Small intestine (tissue), 7 donors: ENCODE measurements around the gene ANP32B. TPM values are rescaled to one million over a fixed set of nuclear protein-coding genes. Genes with fewer than 3 reads are reported as not detected.

Experiments
- DNase-seq, 2 donors: peaks; one replicate each; pipeline versions ENCODE4 v3.0.0 to v3.0.0-alpha.2; 2013
- FAIRE-seq: peaks from 2 replicates; lab custom pipeline; 2012; peaks lifted over from hg19 to GRCh38; lab: Jason Lieb, UNC
- H3K27ac ChIP-seq, 3 donors: one replicate each; pipeline ENCODE4 v1.5.1; 2013; ENCODE audit warnings: low read length in 2 of 3, mild to moderate bottlenecking in 2 of 3, control low read depth in 1 of 3, inconsistent platforms in 1 of 3, low read depth in 1 of 3, moderate library complexity in 1 of 3
- H3K27me3 ChIP-seq, 3 donors: one replicate each; pipeline ENCODE4 v1.6.1; 2013; ENCODE audit warnings: low read length in 3 of 3, inconsistent platforms in 1 of 3; ENCODE audit not compliant: control insufficient read depth in 3 of 3, insufficient read depth in 3 of 3
- H3K36me3 ChIP-seq, 3 donors: one replicate each; pipeline ENCODE4 v1.6.1; 2013; ENCODE audit warnings: low read length in 3 of 3, inconsistent platforms in 1 of 3, low read depth in 1 of 3, mild to moderate bottlenecking in 1 of 3, moderate library complexity in 1 of 3; ENCODE audit not compliant: control insufficient read depth in 3 of 3, insufficient read depth in 2 of 3
- H3K4me1 ChIP-seq, 3 donors: one replicate each; pipeline ENCODE4 v1.6.1; 2013; ENCODE audit warnings: low read length in 2 of 3, inconsistent platforms in 1 of 3, low read depth in 1 of 3, mild to moderate bottlenecking in 1 of 3, moderate library complexity in 1 of 3; ENCODE audit not compliant: control insufficient read depth in 3 of 3, insufficient read depth in 2 of 3
- H3K4me3 ChIP-seq, 3 donors: one replicate each; pipeline ENCODE4 v1.5.1; 2013; ENCODE audit warnings: low read length in 3 of 3, control low read depth in 1 of 3, inconsistent platforms in 1 of 3, low read depth in 1 of 3, mild to moderate bottlenecking in 1 of 3, moderate library complexity in 1 of 3
- H3K9me3 ChIP-seq, 2 donors: one replicate each; pipeline ENCODE4 v1.6.1; 2013; ENCODE audit warnings: low read depth in 1 of 2, low read length in 1 of 2; ENCODE audit not compliant: control insufficient read depth in 2 of 2, insufficient read depth in 1 of 2
- WGBS, 3 donors: extraction: QIAGEN DNeasy Blood & Tissue Kit; methylation state at CpG; one replicate each; pipeline ENCODE4 v1.1.7; 2013; 5-methylcytosine and 5-hydroxymethylcytosine counted together
- polyA plus RNA-seq, 4 donors: library from polyadenylated mRNA; stranded (reverse) in 3 of 4; unstranded in 1 of 4; fragments of 200-250 nt in 3 of 4; fragments of 120-200 nt in 1 of 4; gene quantifications; one replicate each; pipeline versions ENCODE4 v1.2.1 to v1.2.3, GENCODE V29; 2013
- donor health status: healthy with polysubstance abuse.
- donor health status: control.
- donor health status: control.
- donor health status: Bipolar disorder and iron deficiency.
- donor health status: healthy.

ANP32B gene
- polyA plus RNA-seq, 4 donors = 106 to 263 (median 182) TPM

DNA sequence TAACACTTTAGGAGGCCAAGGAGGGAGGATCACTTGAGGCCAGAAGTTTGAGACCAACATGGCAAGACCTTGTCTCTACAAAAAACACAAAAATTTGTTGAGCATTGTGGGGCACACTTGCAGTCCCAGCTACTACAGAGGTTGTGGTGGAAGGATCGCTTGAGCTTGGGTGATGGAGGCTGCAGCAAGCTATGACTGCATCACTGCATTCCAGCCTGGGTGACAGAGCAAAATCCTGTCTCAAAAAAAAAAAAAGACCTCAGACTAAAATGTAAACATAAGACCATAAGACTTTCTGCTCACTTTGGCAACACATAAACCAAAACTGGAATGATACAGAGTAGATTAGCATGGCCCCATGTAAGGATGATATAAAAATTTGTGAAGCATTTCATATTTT, 48.8 kb downstream of the ANP32B start:
- H3K36me3 ChIP-seq = no peaks in the 10 kb centered on the region
- H3K9me3 ChIP-seq = no peaks in the 10 kb centered on the region
- H3K27ac ChIP-seq = no peak overlapping the region
- H3K4me3 ChIP-seq = no peak overlapping the region
- peaks cover 0 to 2% (median 0%) of the 10 kb centered on the region in 3 donors for H3K4me1 ChIP-seq
- DNase-seq (no peak), FAIRE-seq (no peak)
- 84 to 100% (median 93%) methylated on average over 1 of the region's 1 CpG for WGBS, 3 donors
- no peaks in the 10 kb centered on the region for H3K27me3 ChIP-seq

DNA sequence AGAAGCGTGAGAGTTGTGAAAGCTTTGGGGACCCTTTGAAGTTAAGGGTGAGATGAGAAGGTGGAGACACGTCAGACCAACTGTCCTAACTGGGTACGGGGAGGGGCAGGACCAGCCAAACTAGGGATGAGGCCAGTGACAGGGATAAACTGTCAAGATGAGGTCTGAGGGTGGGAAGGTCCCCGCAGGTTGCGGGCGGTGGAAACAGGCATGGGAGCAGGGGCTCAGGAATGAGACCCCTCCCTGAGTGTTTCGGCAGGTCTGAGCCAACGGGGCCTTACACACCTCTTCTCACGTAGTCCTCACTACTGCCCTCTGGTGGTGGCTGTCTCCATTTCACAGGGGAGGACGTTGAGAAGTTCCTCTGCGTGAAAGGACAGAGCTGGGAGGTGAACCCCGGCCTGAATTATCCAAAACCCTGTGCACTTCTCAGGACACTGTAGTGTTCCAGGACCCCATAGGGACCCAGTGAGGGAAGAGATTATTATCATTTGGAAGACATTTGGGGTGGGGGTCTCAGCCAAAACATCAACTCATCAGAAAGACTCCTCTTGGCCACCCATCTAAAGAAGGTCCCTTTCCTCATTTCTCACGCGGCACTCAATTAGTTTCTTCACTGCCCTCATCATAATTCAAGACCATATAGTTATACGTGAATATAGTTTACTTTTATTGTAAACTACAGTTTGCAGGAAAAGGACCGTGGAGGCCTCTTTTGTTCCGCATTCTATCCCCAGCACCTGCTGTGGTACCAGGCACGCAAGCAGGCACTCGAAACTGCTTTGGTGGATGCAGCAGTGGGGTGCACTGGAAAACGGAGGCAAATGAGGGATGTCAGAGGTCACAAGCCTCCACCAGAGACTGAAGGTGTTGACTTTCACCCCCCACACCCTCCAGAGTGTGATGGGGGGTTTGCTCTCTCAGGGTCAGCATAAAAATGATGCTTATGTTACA, 51.7 kb downstream of the ANP32B start:
- DNase-seq (peak; percentile 87 to 89), FAIRE-seq (no peak)
- Histone ChIP-seq H3K4me3 (no peak overlapping the region), H3K27me3 (no peaks in the 10 kb centered on the region), H3K9me3 (no peaks in the 10 kb centered on the region), H3K4me1 (peaks cover 0 to 2% (median 0%) of the 10 kb centered on the region in 3 donors), H3K36me3 (no peaks in the 10 kb centered on the region), H3K27ac (no peak overlapping the region)
- WGBS, 3 donors = 41 to 44% (median 43%) methylated on average over 20 of the region's 20 CpGs

DNA sequence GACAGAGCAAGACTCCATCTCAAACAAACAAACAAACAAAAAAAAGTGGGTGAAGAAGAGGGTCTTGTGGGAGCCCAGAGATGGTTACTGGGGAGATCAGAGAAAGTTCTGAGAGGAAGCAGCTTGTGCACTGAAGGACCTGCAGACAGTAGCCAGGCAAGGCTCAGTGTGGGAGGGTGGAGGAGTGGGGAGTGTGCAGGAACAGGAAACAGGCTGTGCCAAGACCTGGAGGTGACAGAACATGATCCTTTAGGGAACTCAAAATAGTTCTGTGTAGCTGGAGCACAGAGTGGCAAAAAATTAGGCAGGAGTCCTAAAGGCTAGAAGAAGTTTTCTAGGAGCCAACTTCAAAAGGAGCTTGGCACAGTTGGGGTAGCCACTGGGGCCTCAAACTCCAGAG, 54.2 kb downstream of the ANP32B start:
- Histone ChIP-seq H3K27ac (no peak overlapping the region), H3K4me3 (no peak overlapping the region), H3K36me3 (no peaks in the 10 kb centered on the region), H3K4me1 (peaks cover 0 to 2% (median 0%) of the 10 kb centered on the region in 3 donors), H3K27me3 (no peaks in the 10 kb centered on the region), H3K9me3 (no peaks in the 10 kb centered on the region)
- FAIRE-seq (no peak), DNase-seq (peak in 1 of 2 donors; percentile 10)

DNA sequence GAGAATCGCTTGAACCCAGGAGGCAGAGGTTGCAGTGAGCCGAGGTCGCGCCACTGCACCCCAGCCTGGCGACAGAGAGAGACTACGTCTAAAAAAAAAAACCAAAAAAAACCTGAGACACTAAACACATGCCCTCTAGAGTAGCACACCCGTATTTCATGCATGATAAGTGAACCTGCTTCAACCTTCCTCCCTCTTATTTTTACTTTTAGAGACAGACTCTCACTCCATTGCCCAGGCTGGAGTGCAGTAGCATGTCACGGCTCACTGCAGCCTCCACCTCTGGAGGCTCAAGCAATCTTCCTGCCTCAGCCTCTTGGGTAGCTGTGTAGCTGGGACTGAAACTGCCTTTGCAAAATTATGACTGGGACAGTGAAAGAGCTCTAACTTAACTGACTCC, 55.8 kb downstream of the ANP32B start:
- peaks cover 0 to 2% (median 0%) of the 10 kb centered on the region in 3 donors for H3K4me1 ChIP-seq
- no peak overlapping the region for H3K4me3 ChIP-seq

DNA sequence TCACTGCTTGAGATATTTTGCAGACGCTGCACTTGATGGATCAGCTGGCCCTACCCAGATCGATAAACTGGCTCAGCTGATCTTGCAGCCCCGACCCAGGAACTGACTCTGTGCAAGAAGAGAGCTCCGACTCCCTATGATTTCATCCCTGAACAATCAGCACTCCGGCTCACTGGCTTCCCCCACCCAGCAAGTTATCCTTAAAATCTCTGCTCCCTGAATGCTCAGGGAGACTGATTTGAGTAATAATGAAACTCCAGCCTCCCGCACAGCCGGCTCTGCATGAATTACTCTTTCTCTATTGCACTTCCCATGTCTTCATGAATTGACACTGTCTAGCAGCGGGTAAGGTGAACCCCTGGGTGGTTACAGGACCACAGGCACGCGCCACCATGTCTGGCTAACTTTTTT, 56.5 kb downstream of the ANP32B start:
- H3K27ac ChIP-seq = no peak overlapping the region
- FAIRE-seq (no peak), DNase-seq (peak in 1 of 2 donors; percentile 78)
- H3K9me3 ChIP-seq = no peaks in the 10 kb centered on the region
- H3K4me1 ChIP-seq = peaks cover 0 to under 1% (median 0%) of the 10 kb centered on the region in 3 donors
- no peaks in the 10 kb centered on the region for H3K27me3 ChIP-seq
- H3K36me3 ChIP-seq = no peaks in the 10 kb centered on the region
- no peak overlapping the region for H3K4me3 ChIP-seq
- 36 to 48% (median 41%) methylated on average over 10 of the region's 10 CpGs for WGBS, 3 donors

More for the DNA sequence above, 55.8 kb downstream of the ANP32B start:
- no peaks in the 10 kb centered on the region for H3K27me3 ChIP-seq
- WGBS, 3 donors = 67 to 70% (median 69%) methylated on average over 8 of the region's 8 CpGs
- no peaks in the 10 kb centered on the region for H3K36me3 ChIP-seq
- no peaks in the 10 kb centered on the region for H3K9me3 ChIP-seq
- DNase-seq (peak in 1 of 2 donors; percentile 9), FAIRE-seq (no peak)
- H3K27ac ChIP-seq = no peak overlapping the region

DNA sequence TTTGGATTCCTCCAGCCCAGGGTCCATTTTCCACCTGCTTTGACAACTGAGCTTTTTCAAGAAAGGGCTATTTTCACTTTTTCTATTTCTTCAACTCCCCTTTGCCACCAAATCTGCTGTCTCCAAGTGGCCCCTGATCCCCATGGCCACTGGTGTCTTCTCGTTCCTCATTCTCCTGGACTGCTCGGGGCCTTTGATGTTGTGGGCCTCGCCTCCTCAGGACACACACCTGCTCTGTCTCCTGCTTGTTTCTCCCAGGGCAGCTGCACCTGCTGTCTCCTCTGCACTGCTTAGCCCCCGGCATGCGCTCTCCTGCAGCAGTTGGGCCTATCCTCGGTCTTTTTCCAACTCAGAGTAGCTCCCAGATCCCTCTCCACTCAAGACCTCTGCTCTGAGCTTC, 57.1 kb downstream of the ANP32B start:
- Histone ChIP-seq H3K9me3 (no peaks in the 10 kb centered on the region), H3K27ac (no peak overlapping the region), H3K36me3 (no peaks in the 10 kb centered on the region), H3K27me3 (no peaks in the 10 kb centered on the region), H3K4me3 (no peak overlapping the region), H3K4me1 (no peaks in the 10 kb centered on the region)
- FAIRE-seq (no peak), DNase-seq (peak in 1 of 2 donors; percentile 14)
- 17 to 65% (median 61%) methylated on average over 6 of the region's 6 CpGs for WGBS, 3 donors

DNA sequence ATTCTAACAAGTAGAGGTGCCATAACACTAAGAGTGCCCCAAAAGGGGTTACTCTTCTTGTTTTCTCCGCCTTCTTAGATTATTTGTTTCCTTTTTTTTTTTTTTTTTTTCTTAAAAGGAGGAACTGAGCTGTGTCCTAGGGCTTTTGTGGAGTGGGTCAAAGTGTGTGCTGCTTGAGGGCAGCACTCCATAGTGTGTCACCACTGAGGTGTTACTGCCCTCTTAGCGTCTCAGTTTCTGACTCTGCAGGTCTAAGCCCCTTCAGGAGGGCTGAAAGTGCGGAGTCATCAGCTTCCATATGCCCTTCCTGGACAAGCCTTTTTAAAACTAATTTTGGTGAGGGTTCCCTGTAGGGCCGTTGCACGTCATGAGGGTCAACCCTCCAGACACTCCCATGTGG, 60.8 kb downstream of the ANP32B start:
- no peaks in the 10 kb centered on the region for H3K4me1 ChIP-seq
- no peak overlapping the region for H3K4me3 ChIP-seq
- no peaks in the 10 kb centered on the region for H3K27me3 ChIP-seq
- no peak overlapping the region for H3K27ac ChIP-seq
- DNase-seq (no peak), FAIRE-seq (no peak)
- 79 to 91% (median 87%) methylated on average over 5 of the region's 5 CpGs for WGBS, 3 donors
- no peaks in the 10 kb centered on the region for H3K9me3 ChIP-seq
- no peaks in the 10 kb centered on the region for H3K36me3 ChIP-seq

DNA sequence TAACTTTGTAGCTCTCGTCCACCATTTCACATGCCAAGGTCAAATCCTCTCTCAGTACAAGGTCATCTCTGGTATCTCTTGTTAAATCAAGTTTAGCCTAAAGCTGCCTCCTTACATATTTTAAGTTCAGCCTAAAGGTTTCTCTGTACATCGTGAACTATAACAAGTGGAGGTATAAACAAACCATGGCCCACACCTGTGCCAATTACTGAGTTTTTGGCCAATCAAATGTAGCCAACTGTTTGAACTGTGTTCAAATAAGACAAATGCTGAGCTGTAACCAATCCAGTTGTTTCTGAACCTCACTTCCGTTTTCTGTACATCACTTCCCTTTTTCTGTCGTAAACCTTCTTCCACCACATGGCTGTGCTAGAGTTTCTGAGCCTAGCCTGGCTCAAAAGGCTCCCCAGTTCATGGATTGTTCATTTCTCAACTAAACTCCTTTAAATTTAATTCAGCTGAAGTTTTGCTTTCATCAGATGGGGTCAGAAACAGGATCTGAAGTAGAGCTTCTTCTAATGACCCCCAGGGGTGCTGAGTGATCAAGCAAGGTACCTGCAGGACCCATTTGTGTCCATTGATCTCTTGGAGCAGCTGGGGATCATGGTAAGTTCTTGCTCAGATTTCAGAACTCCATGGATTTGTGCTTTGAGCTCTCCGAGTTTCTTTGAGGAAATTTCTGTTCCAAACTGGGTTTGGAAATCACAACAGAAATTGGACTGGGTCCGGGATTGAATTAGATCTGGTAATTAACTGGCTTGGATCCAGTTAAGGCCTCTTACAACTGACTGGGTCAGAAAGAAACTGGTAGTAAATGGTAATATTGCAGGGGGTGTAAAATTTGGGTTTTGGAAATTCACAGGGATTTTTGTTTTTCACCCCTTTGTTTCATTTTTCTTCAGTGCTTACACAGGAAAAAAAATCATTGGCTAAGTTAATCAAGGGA, 62.4 kb downstream of the ANP32B start:
- FAIRE-seq = no peak
- Histone ChIP-seq H3K27me3 (no peaks in the 10 kb centered on the region), H3K4me1 (no peaks in the 10 kb centered on the region), H3K4me3 (no peak overlapping the region), H3K27ac (peak overlapping the region in 1 of 3 donors; percentile 42), H3K36me3 (no peaks in the 10 kb centered on the region), H3K9me3 (no peaks in the 10 kb centered on the region)
- WGBS, 3 donors = 66 to 84% (median 68%) methylated on average over 6 of the region's 6 CpGs
- DNase-seq = peak in 1 of 2 donors; percentile 41
